ENCODE data around the gene LRRFIP2.
"Not testable (repeated sequence)": the region's sequence is repeated elsewhere in the genome, so short reads cannot be mapped to it uniquely, and the experiment has no call there.

Gene LRRFIP2

DNA sequence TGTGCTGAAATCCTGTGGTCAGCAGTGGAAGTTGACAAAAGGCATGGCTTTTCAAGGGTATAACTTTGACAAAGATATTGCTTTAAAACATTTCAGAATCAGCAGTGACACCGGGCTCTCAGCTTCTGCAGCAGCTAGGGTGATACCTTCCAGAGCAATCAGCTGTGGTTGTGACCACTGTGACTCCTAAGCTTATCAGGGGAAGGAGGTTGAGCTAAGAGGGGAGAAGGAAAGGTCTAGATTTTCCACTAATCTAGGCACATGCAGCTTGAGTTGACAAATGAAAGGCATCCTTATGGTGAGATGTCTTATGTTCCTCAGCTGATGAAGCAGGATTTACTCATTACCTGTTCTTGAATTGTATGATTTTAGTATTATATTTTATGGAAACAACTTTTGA is 16.3 kb upstream of the LRRFIP2 start:
- no peak for DNase-seq

DNA sequence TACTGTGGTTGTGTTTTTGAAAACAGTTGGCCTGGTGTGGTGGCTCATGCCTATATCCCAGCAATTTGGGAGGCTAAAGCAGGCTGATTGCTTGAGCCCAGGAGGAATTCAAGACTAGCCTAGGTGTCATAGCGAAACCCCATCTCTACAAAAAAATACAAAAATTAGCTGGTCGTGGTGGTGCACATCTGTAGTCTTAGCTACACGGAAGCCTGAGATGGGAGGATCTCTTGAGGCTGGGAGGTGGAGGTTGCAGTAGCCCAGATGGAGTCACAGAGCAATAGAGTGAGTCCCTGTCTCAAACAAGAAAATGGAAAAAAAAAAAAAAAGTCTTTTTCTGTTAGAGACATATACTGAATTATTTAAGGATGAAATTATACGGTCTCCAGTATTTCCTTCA is 14.7 kb upstream of the LRRFIP2 start:
- no peak for DNase-seq

DNA sequence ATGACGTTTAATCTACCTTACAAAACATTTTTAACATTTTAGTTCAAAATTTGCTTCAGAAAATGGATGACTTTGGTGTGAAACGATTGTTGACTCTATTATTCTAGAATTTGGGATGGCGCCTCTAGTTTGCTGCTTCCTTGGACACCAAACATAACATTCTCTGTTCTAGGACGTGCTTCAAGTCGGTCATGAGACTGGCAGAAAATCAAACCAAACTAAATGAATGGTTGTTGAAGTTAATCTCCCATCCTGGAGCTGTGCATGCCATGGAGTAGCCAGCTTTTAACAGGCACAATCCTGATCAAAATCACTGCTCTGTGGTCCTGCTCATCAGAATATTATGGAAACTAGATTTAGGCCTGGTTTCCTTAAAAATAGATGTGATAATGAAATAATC is 9.6 kb upstream of the LRRFIP2 start:
- peak in 39 of 56 donors; percentile 3 to 73 (median 31) for DNase-seq

DNA sequence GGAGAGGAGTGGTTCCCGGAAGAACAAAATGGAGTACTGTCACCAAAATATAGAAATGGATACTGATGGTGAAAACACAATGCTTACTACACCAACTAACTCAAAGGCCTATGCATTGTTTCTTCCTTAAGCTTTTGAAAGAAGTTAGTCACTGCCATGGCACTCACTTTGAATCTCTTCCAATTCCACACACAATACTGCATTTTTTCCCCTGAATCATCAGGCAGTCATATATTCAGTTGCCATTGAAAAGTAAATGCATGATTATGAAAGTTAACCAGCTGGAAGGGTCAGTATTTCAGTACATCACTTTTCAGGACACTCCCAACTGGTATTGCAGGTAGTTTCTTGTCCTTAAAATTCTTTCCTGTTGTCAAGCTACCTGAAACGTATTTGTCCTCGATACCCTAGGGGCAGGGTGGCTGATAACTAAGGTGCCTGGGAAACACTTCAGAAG is 9.0 kb upstream of the LRRFIP2 start:
- DNase-seq: peak in 3 of 56 donors; percentile 6 to 28 (median 11)

DNA sequence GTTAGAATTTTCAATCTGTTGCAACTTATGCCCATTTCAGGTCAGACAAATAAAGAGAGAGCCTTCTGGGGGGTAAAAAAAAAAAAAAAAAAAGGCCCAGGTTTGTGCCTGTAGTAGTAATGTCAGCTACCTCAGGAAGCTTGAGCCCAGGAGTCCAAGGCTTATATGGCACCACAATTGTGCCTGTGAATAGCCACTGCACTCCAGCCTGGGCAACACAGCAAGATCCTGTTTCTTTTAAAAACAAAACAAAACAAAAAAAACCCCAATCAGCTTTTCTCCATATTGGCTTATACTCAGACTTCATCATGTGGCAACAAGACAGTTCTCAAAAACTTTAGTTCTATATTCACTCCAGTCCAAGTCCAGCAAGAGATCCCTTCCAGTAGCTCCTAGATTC is 8.4 kb upstream of the LRRFIP2 start:
- no peak for DNase-seq

DNA sequence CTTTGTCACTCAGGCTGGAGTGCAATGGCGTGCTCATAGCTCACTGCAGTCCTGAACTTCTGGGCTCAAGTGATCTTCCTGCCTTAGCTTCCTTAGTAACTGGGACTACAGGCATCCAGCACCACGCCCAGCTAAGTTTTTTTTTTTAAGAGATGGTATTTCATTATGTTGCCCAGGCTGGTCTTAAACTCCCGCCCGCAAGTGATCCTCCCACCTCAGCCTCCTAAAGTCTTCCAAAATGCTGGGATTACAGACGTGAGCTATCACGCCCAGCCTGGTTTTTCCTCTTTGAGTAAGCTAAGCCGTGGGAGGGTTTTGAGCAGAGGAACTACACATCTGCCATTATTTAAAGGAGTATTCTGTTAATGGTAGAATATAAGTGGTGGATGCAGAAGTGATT is 7.4 kb upstream of the LRRFIP2 start:
- DNase-seq: no peak

DNA sequence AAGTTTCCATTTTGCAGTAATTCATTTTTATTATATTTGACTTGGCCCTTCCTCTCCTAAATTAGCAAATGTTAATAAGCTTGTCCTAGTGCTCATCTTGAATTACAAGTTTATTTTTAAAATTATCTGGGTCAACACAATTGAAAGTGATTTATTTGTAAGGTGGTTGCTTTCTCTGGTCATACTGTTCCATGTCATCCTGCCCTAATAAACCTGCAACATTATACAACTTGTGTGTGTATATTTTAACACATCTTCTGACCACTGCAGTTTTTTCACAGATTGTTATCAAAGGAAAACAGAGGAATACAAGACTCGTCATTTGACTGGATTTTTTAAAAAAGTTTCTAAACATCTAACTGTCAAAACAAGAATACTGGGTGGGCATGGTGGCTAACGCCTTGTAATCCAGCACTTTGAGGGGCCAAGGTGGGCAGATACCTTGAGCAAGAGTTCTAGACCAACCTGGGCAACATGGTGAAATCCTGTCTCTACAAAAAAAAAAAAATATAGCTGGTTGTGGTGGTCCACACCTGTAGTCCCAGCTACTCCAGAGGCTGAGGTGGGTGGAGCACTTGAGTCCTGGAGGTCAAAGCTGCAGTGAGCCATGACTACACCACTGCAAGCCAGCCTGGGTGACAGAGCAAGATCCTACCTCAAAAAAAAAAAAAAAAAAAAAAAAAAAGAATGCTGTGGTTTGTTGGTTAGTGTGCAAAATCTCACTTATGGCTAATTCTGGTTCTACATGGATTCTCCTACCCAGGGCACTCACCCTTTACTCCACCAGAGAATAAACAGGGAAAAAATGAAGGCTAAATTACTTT is 5.0 kb upstream of the LRRFIP2 start:
- no peak for DNase-seq

DNA sequence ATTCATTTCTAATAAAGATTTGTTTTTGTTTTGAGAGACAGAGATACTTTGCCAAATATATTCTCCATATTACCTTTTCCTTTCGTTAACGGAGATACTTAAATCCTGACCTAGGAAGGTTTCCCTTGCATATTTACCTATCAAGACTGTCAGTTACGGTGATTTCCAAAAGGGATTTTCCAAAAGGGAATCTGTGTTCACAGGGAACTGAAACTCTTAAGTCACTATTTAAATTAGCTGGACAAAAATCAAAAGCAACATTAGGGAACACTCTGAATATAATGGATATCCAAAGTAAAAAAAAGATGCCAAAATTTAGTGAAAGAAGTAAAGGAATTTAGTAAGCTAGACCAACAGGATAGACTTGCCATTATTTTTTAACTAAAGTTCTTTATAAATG is 576 bp downstream of the LRRFIP2 start:
- DNase-seq: no peak

DNA sequence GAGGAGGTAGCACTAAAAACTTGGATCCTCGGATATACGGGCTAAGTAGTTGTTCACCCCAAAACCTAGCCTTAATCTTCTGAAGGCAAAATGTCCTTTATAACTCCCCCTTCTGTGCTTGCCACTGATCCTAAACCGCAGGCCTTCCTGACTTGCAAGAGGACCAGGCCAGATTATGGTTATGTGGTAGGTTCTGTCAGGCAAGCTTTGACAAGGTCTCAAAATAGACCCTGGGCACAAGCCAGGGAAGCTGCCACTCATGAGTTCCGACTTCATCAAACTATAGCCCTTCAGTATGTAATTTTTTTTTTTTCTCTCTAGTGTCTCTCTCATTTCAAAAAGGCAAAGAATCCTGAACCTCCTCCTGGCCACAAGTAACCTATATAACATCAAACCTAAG is 3.2 kb downstream of the LRRFIP2 start:
- DNase-seq: no peak

DNA sequence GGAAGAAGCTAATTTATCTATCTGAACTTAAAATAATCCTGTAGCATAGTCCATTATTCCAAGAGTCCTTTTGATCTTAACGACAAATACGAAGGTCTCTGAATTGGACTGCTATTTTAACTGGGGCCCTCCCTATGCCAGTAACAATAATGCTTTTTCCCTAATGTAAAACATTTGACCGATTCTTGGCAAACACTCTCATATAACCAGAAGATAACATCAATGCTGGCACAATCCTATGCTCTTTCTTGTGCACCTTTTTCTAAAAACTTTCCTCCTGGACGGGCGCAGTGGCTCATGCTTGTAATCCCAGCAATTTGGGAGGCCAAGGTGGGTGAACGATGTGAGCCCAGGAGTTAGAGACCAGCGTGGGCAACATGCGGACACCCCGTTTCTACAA is 3.9 kb downstream of the LRRFIP2 start:
- no peak for DNase-seq

DNA sequence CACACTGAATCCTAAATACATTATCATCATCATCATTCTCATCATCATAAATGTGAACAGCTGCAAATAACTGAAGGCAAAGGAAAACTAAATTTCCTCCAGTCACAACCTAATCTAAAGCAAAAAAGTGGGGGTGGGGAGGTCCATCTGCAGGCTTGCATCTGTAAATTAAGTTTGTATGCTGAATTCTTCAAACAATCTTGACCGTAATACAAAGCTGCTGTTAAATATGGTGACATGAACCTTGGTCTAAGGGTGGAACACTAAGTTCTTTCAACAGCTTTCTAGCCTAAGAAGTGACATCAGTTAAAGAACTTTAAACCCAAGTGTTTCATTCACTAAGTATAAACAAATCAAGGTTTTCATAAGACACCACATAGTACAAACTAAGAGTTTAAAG is 4.3 kb downstream of the LRRFIP2 start:
- DNase-seq: no peak

DNA sequence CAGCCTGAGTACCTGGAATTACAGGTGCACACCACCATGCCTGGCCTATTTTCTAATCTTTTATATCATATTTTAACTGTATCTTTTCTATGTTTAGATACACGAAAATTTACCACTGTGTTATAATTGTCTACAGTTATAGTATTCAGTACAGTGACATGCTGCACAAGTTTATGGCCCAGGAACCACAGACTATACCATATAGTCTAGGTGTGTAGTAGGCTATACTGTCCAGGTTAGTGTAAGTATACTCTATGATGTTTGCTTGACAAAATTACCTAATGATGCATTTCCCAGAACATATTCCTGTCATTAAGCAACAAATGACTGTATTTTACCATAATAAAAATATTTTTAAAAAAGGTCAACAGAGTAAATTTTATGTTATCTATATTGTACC is 5.5 kb downstream of the LRRFIP2 start:
- no peak for DNase-seq

DNA sequence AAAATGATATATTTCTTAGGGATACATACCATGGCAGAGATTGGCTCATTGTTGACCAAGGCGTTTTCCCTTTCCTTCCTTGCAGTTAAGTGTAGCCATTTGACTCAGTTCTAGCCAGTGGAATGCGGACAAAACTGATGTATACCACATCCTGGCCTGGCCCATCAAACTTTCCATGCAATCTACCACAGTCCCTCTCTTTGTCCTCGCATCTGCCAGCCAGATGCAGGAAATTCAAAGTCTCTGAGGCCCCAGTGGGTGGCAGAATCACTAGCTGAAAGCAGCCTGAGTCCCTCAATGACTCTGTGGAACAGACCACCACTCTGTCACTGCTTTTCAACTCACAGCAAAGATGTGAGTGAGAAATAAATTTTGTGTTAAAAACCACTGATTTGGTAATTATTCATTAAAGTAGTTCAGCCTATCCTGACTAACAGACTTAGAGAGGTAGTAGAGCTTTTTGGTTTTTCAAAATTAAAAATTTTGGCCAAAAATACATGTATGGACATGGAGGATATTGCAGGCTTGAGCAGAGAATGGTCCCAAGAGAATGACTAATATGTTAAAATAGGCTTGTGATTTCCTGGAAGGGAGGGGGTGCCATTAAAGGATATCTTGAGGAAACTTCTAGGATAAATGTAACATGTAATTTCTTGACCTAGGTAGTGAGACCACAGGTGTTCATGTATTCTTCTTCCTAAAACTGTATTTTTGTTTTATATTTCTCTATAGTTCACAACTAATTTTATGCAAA is 10.9 kb downstream of the LRRFIP2 start:
- DNase-seq: no peak

DNA sequence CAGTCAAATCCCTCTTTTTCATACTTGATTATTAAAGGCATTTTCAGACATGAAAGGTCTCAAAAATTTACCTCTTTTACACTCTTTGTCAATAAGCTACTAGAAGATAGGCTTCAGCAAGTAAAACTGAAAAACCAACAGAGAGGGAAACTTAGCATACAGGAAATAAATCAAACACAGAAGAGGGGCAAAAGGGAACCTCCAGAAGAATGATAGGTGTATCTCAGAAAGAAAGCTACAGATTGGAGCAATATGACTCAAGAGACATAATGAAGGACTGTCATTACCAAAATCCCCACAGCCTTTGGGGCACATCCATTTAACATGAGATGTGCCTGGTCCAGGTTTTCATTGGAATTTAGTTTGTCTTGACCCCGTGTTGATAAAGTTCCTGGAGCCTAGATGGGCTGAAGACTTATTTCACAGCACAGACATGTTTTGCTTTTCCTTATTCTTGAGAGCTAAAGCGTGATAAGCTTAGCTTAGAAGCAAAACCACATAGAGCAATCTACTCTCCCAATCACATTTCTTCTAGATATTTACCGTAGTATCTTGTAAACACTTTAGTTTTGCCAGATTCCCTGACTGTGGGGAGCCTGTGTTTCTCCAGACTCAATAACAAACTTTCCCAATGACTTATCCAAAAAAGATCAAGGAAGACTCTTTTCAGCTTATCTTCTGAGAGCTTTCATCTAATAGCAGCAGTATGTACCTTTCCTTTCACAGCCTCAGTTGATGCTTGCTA is 11.7 kb downstream of the LRRFIP2 start:
- DNase-seq: no peak

DNA sequence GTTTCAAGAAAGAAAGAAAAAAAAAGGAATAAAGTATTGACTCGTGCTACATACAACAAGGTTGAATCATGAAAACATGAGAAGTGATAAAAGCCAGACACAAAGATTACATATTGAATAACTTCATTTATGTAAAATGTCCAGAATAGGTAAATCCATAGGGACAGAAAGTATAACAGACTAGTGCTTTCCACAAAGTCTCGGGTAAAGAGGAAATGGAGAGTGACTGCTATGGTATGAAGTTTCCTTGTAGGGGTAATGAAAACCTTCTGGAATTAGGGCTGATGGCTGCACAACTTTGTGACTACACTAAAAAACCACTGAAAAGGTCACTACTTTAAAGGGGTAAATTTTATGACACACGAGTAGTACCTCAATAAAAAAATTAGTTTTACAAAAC is 13.0 kb downstream of the LRRFIP2 start:
- DNase-seq: no peak

DNA sequence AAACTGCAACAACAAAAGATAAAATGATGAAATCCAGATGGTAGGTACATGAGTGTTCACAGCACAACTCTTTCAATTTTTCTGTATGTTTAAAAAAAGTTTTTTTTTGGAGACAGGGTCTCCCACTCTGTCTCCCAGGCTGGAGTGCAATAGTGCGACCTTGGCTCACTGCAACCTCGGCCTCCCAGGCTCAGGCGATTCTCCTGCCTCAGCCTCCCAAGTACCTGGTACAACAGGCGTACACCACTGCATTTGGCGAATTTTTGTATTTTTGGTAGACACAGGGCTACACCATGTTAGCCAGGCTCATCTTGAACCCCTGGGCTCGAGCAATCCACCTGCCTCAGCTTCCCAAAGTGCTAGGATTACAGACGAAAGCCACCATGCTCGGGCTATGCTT is 18.6 kb downstream of the LRRFIP2 start:
- no peak for DNase-seq

DNA sequence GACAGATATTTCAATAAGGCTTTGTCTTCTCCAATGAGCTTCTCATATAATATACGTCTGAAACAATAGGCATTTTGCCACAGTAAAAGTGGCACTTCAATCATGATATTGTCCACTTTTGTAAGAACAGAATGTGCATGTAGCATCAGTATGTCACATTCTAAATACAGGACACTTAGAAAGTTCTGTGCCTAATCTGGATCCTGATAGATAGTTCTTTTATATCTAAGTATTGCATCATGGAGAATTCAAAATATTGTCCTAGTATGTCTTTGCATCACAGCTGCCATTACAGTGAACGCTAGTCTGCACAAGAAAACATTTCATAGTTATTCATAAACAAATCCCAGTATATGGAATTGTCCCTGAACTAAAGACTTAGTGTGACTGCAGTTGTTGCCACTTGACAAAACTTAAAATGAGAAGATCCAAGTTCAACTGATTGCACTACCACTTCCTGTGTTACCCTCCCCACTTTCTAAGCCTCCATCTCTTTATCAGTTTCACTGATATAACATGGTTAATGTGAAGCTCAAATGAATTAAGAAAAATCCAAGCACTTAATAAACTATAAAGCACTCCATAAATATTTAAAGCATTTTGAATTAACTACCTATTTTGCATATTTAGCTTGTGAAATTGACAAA is 19.6 kb downstream of the LRRFIP2 start:
- DNase-seq: no peak

DNA sequence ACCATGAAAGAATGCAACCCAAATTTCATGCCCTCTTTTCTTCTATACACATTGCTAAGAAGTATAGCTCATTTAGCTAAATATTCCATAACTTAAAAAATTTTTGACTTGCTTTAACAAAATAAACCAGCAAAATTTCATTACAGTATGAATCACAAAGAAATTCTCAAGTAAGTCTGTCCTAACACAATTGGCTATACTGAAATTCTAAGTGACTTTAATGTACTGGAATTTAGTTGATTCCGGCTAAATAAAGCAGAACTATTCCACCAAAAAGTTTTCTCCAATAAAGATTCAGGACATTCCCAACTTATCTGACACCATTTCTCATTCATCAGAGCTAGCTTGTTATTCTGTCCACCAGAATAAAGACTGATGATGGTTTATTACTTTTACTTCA is 23.8 kb downstream of the LRRFIP2 start:
- DNase-seq: no peak

DNA sequence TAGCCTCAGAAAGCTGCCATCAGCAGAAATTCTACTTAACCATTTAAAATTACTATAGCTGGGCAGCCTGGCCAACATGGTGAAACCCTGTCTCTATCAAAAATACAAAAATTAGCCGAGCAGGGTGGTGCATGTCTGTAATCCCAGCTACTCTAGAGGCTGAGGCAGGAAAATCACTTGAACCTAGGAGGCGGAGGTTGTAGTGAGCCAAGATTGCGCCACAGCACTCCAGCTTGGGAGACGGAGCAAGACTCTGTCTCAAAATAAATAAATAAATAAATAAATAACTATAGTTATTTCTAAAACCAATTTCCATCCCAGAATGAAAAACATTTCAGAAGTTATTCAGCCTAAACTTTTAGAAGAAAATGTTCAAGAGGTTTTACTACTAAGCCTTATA is 25.1 kb downstream of the LRRFIP2 start:
- DNase-seq: no peak

DNA sequence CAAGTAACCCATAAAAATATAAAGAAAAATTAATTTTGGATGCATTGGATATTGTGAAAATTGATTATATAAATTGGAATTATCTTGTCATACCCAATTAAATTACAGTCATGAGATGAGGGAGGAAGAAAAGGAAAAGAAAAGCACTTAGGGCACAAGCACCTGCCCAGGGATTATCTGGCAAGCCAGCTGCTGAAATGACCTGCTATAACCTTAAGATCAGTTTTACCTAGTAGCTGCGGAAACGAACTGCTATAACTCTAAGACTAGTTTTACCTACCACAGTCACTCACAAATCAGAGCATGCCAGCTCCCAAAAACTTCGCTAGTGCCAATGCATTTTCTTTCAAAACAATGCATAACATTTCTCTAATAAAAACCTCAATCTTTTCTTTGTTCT is 26.2 kb downstream of the LRRFIP2 start:
- DNase-seq: no peak

DNA sequence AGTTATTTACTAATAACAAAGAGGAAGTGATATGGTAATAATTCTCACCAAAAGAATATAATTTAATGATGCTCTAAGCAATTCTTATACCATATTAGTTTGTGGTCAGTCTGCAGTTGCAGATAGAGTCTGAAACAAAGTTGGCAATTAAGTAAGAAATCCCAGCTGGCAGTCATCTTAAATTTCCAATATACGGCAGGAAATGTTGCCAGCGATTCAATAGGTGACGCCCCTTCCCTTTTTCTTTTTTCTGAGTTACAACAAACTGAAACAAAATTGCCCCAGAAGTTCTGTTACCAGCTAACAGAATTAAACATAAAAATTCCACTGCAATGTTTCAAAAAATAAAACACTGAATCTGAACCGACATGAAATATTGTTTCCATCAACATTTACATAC is 26.7 kb downstream of the LRRFIP2 start:
- no peak for DNase-seq

DNA sequence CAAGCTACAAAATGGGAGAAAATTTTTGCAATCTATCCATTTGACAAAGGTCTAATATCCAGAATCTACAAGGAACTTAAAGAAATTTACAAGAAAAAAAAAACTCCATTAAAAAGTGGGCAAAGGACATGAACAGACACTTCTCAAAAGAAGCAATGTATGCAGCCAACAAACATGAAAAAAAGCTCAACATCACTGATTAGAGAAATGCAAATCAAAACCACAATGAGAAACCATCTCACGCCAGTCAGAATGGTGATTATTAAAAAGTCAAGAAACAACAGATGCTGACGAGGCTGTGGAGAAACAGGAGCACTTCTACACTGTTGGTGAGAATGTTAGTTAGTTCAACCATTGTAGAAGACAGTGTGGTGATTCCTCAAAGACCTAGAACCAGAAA is 27.5 kb downstream of the LRRFIP2 start:
- DNase-seq: not testable (repeated sequence)
